Neural progenitor cell (in vitro differentiated cells): ENCODE measurements around the gene GJB3. TPM values are rescaled to one million over a fixed set of nuclear protein-coding genes. Genes with fewer than 3 reads are reported as not detected.

ENCODE experiments used
- DNase-seq: peaks from one replicate; pipeline ENCODE4 v3.0.0-alpha.2; 2016; ENCODE audit warnings: low spot score
- H2AFZ ChIP-seq: fragments of 200-600 bp; sonication (generic); replicated peaks from 2 replicates; pipeline ENCODE4 v1.6.1; 2016; ENCODE audit warnings: antibody characterized with exemption
- H3F3A ChIP-seq: fragments of 200-600 bp; sonication (generic); 2 replicates; pipeline ENCODE4 v1.6.1; 2016; ENCODE audit warnings: antibody characterized with exemption, low read depth
- H3K27ac ChIP-seq: fragments of 200-600 bp; sonication (generic); 2 replicates; pipeline ENCODE4 v1.5.1; 2016; ENCODE audit warnings: mild to moderate bottlenecking
- H3K27me3 ChIP-seq: fragments of 200-600 bp; sonication (generic); 2 replicates; pipeline ENCODE4 v1.6.1; 2016; ENCODE audit warnings: mild to moderate bottlenecking, moderate library complexity
- H3K36me3 ChIP-seq: fragments of 200-600 bp; sonication (generic); 2 replicates; pipeline ENCODE4 v1.5.1; 2016
- H3K4me1 ChIP-seq: fragments of 200-600 bp; sonication (generic); 2 replicates; pipeline ENCODE4 v1.6.1; 2016; ENCODE audit warnings: mixed run types
- H3K4me2 ChIP-seq: fragments of 200-600 bp; sonication (generic); 2 replicates; pipeline ENCODE4 v1.6.1; 2016
- H3K4me3 ChIP-seq: fragments of 200-600 bp; sonication (generic); 2 replicates; pipeline ENCODE4 v1.5.1; 2016
- H3K79me2 ChIP-seq: fragments of 200-600 bp; sonication (generic); 2 replicates; pipeline ENCODE4 v1.6.1; 2016; ENCODE audit warnings: low read depth
- H3K9ac ChIP-seq: fragments of 200-600 bp; sonication (generic); 2 replicates; pipeline ENCODE4 v1.6.1; 2016
- H3K9me3 ChIP-seq: fragments of 200-600 bp; sonication (generic); 2 replicates; pipeline ENCODE4 v1.5.1; 2016; ENCODE audit warnings: low read depth
- H4K20me1 ChIP-seq: fragments of 200-600 bp; sonication (generic); 2 replicates; pipeline ENCODE4 v1.6.1; 2016; ENCODE audit warnings: low read depth
- H3K27ac Mint-ChIP-seq: 3 replicates; pipeline ENCODE4 v1.8.0; 2021; ENCODE audit warnings: mixed read lengths
- H3K27me3 Mint-ChIP-seq: 2 replicates; pipeline ENCODE4 v1.8.0; 2022; ENCODE audit warnings: low read depth, mild to moderate bottlenecking, inconsistent platforms, moderate library complexity, mixed read lengths; ENCODE audit not compliant: insufficient read depth
- H3K36me3 Mint-ChIP-seq: 3 replicates; pipeline ENCODE4 v1.8.0; 2021; ENCODE audit warnings: mixed read lengths
- H3K4me1 Mint-ChIP-seq: 3 replicates; pipeline ENCODE4 v1.8.0; 2021; ENCODE audit warnings: mixed read lengths
- H3K4me3 Mint-ChIP-seq: 3 replicates; pipeline ENCODE4 v1.8.0; 2021; ENCODE audit warnings: mild to moderate bottlenecking, moderate library complexity, mixed read lengths
- H3K9me3 Mint-ChIP-seq: 3 replicates; pipeline ENCODE4 v1.8.0; 2020; ENCODE audit warnings: mixed read lengths
- EZH2 ChIP-seq: fragments of 200-600 bp; sonication (generic); IDR thresholded peaks from 2 replicates; pipeline ENCODE4 v1.6.1; 2017; ENCODE audit warnings: antibody characterized with exemption, mild to moderate bottlenecking, moderate library complexity
- EZH2phosphoT487 ChIP-seq: fragments of 200-600 bp; sonication (generic); IDR thresholded peaks from 2 replicates; pipeline ENCODE4 v1.6.1; 2017; ENCODE audit warnings: antibody characterized with exemption
- total RNA-seq: library from RNA; depleted of rRNA; stranded (reverse); fragments of >200 nt; gene quantifications from 2 replicates; pipeline ENCODE4 v1.2.3, GENCODE V29; 2015; ENCODE audit warnings: low replicate concordance
- TF ChIP-seq, protein P1 (sequence below): fragments of 200-600 bp; sonication (generic); IDR thresholded peaks from 2 replicates; pipeline ENCODE4 v1.5.1; 2017; ENCODE audit warnings: antibody characterized with exemption, mild to moderate bottlenecking

GJB3 gene
- total RNA-seq, 1 donor from 2014 or later, result not detected

DNA sequence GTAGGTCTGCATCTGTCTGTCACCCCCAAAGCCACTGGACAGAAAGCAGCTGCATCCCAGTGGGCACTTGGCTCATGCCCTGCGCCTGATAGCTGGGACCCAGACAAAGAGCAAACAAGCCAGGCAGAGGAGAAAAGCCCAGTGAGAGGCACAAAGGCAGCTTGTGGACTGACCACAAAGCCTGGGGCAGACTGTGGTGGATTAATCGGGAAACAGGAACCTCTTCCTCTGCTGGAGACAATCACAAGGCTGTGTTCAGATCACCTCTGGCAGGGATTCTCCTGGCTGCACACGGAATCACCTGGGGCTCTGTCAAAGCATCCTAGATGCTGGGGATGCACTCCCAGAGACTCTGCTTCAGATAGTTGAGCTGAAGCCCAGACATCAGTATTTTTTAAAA lies 41.4 kb upstream of the GJB3 start:
- no peaks in the 10 kb centered on the region for H3K79me2 ChIP-seq
- TF ChIP-seq, protein P1, sequence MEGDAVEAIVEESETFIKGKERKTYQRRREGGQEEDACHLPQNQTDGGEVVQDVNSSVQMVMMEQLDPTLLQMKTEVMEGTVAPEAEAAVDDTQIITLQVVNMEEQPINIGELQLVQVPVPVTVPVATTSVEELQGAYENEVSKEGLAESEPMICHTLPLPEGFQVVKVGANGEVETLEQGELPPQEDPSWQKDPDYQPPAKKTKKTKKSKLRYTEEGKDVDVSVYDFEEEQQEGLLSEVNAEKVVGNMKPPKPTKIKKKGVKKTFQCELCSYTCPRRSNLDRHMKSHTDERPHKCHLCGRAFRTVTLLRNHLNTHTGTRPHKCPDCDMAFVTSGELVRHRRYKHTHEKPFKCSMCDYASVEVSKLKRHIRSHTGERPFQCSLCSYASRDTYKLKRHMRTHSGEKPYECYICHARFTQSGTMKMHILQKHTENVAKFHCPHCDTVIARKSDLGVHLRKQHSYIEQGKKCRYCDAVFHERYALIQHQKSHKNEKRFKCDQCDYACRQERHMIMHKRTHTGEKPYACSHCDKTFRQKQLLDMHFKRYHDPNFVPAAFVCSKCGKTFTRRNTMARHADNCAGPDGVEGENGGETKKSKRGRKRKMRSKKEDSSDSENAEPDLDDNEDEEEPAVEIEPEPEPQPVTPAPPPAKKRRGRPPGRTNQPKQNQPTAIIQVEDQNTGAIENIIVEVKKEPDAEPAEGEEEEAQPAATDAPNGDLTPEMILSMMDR, result no peak
- TF ChIP-seq EZH2phosphoT487 (no peak), EZH2 (no peak)
- H3K4me3 ChIP-seq, result no peak overlapping the region
- Mint-ChIP-seq H3K4me1 (peaks cover 28% of the 10 kb centered on the region), H3K27ac (no peak overlapping the region), H3K9me3 (no peaks in the 10 kb centered on the region), H3K4me3 (peak overlapping the region; percentile 58), H3K36me3 (no peaks in the 10 kb centered on the region), H3K27me3 (peaks cover 14% of the 10 kb centered on the region)
- no peaks in the 10 kb centered on the region for H3K9me3 ChIP-seq
- peak overlapping the region; percentile 17 for H3K4me2 ChIP-seq
- no peaks in the 10 kb centered on the region for H4K20me1 ChIP-seq
- peaks cover 15% of the 10 kb centered on the region for H3K27me3 ChIP-seq
- peak; percentile 63 for DNase-seq
- H3K4me1 ChIP-seq, result peaks cover 13% of the 10 kb centered on the region
- H3F3A ChIP-seq, result peaks cover 10% of the 10 kb centered on the region
- H3K27ac ChIP-seq, result no peak overlapping the region
- no peak overlapping the region for H3K9ac ChIP-seq
- no peak overlapping the region for H2AFZ ChIP-seq
- H3K36me3 ChIP-seq, result no peaks in the 10 kb centered on the region

DNA sequence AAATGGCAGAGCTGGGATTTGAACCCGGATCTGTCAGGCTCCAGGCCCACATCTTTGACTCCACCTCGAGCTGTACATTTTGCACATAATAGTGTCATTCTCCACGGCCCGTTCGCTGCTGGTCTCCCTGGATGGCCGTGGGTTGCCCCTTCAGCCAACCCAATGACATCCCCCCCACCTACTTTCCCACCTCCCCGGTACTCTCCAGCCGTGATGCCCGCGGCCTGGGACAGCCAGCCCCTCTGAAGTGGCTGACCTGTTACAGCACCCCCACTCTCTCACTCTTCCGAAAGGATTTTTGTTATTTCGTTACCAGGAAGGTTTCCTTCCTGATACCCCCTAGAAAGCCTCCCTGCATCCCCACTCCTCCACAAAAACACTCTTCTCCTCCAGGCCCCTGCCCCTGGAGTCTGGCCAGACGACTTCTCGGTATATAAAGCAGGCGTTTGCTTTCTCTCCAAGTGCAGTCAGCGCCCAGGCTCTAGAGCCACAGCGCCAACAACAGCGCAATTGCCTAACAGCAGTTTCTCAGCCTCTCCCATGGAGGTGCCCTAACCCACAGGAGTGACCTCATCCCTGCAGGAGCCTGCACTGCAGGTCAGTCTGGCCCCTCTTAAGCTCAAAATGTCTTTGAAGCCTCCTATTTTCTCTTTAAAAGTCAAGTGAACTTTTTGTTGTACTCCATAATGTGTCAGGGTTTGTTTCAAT lies 40.7 kb upstream of the GJB3 start:
- Histone ChIP-seq H3K4me3 (no peak overlapping the region), H2AFZ (no peak overlapping the region), H3K27ac (no peak overlapping the region), H3K79me2 (no peaks in the 10 kb centered on the region), H3K36me3 (no peaks in the 10 kb centered on the region), H3K4me1 (peaks cover 13% of the 10 kb centered on the region), H3K27me3 (peaks cover 15% of the 10 kb centered on the region), H3K4me2 (peak overlapping the region; percentile 17), H4K20me1 (no peaks in the 10 kb centered on the region), H3K9ac (no peak overlapping the region), H3F3A (peaks cover 10% of the 10 kb centered on the region), H3K9me3 (no peaks in the 10 kb centered on the region)
- Mint-ChIP-seq H3K36me3 (no peaks in the 10 kb centered on the region), H3K4me3 (peak overlapping the region; percentile 69), H3K9me3 (no peaks in the 10 kb centered on the region), H3K4me1 (peaks cover 28% of the 10 kb centered on the region), H3K27ac (peak overlapping the region; percentile 88), H3K27me3 (peaks cover 18% of the 10 kb centered on the region)
- TF ChIP-seq, protein P1, result peak; percentile 28
- TF ChIP-seq EZH2 (no peak), EZH2phosphoT487 (peak; percentile 0)
- DNase-seq, result peak; percentile 70

GRCh38 chr1:34742667-34743270 lies 38.2 kb upstream of the GJB3 start:
- no peaks in the 10 kb centered on the region for H3K9me3 ChIP-seq
- no peak overlapping the region for H3K4me3 ChIP-seq
- no peaks in the 10 kb centered on the region for H3K79me2 ChIP-seq
- H2AFZ ChIP-seq, result no peak overlapping the region
- no peak for TF ChIP-seq EZH2
- TF ChIP-seq, protein P1, result peak; percentile 89
- TF ChIP-seq EZH2phosphoT487, result no peak
- Mint-ChIP-seq H3K36me3 (no peaks in the 10 kb centered on the region), H3K27ac (no peak overlapping the region), H3K9me3 (no peaks in the 10 kb centered on the region), H3K27me3 (peaks cover 22% of the 10 kb centered on the region), H3K4me3 (peak overlapping the region; percentile 5), H3K4me1 (peaks cover 28% of the 10 kb centered on the region)
- no peaks in the 10 kb centered on the region for H3K36me3 ChIP-seq
- H3F3A ChIP-seq, result peaks cover 10% of the 10 kb centered on the region
- H3K27ac ChIP-seq, result no peak overlapping the region
- no peak overlapping the region for H3K4me2 ChIP-seq
- H3K4me1 ChIP-seq, result peaks cover 13% of the 10 kb centered on the region
- DNase-seq, result peak; percentile 89
- no peaks in the 10 kb centered on the region for H4K20me1 ChIP-seq
- H3K27me3 ChIP-seq, result peaks cover 15% of the 10 kb centered on the region
- H3K9ac ChIP-seq, result no peak overlapping the region
